Superior temporal gyrus (tissue), 1 donor: Measurements from ENCODE around the gene TSHZ2.
"Not testable (repeated sequence)": the region's sequence is repeated elsewhere in the genome, so short reads cannot be mapped to it uniquely, and the experiment has no call there.

Experiments
- DNase-seq: peaks from one replicate; pipeline ENCODE4 v3.0.0-alpha.2; 2016; ENCODE audit errors: extremely low spot score

The TSHZ2 gene

DNA sequence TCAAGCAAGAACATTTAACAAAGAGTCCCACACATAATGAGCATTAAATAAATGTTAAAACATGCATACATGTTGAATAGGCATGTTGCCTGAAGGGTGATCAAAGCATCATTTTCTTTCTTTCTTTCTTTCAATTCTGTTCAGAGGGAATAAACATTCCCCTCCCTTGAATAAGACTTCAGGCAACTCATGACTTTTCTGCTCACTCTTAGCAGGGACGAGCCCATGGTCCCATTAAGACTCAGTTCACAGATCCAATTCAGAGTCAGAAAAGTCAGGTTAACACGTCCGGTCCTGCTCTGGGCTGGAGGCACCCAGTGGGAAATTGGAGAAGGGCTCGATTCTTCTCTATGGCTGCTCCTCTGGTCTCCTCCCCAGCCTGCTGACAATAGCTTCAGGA, 439.7 kb downstream of the TSHZ2 start:
- DNase-seq: no peak

DNA sequence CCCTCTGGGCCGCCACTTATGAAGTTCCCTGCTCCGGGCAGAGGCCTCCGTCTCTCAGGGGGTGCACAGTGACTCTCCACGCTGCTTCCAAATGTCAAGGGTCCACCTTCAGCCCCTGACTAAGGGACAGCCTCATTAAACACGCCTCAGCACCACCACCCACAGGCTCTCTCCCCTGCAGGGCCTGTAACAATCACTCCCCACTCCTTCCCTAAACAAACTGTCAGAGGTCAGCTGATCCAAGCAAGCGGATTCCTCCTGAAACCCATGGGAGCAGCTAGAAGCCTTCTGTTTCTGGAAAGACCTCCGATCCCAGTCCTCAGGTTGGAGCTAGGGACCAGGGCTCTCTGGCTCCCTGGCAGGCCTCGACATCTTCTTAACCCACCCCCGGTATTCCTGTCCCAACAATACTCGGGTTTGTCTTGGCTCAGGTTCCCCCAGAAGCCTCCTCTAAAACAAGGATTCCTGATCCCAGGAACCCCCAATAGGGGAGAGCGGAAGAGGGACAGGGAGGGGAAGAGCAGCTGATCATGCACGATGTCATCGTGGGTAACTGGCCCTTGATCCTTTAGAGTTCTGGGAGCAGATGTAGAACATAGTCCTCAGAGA, 440.5 kb downstream of the TSHZ2 start:
- no peak for DNase-seq

DNA sequence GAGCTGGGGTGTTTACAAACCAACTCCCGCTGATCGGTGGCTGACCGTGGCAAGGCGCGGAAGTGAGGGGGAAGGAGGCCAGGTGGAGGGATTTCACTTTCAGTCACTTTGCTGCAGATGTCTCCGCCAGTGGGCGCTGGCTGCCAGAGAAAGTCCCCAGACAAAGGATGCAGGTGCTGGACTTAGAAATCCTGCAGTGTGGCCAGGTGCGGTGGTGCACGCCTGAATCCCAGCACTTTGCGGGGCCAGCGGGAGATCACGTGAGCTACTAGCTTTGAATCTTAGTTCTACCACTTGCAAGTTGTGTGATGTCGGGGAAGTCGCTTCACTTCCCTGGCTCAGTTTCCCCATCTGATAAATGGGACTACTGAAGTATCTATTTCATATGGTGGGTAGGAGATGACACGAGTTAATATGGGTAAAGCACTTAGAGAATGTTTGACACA, 441.1 kb downstream of the TSHZ2 start:
- DNase-seq: no peak

DNA sequence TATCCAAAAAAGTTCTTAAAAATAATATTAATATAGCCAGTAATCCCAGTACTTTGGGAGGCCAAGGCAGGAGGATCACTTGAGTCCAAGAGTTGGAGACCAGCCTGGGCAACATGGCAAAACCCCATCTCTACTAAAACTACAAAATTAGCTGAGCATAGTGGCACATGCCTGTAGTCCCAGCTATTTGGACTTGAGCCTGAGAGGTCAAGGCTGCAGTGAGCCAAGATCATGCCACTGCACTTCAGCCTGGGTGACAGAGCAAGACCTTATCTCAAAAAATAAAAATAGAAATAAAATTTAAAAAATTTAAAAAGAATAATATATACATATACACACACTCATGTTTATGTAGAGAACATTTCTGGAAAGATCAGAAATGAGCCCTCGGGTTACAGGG, 441.7 kb downstream of the TSHZ2 start:
- not testable (repeated sequence) for DNase-seq

DNA sequence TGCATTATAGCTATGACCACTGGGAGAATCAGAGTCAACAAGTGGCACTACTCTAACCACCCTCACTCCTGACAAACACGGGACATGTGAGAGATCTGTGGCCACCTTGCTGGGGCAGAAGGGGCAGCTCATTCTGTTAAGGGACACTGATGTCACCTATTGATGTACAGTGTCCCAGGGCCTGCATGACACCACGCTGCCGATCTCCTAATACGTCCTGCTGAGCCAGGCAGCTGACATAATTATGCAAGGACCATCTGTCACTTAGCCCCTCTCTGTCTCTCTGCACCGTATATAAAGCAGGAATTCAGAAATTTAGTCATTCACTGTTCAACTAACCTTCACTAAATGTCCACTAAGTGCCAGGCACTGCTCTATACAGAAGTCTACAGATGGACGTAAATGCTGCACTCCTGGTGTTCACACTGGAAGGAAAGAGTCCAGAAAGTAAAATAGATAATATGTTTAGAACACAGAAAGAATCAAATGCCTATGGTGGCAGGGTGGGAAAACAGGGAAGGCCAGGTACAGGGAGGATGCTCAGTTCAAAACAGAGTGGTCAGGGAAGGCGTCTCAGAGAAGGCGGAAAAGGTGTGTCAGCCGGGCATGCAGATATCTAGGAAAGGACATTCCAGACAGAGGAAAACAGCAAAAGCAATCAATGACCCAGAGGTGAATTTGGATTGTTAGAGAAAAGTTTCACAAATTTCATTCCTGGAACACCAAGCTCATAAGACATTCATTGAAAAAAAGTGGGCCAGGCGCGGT, 447.7 kb downstream of the TSHZ2 start:
- DNase-seq: no peak

DNA sequence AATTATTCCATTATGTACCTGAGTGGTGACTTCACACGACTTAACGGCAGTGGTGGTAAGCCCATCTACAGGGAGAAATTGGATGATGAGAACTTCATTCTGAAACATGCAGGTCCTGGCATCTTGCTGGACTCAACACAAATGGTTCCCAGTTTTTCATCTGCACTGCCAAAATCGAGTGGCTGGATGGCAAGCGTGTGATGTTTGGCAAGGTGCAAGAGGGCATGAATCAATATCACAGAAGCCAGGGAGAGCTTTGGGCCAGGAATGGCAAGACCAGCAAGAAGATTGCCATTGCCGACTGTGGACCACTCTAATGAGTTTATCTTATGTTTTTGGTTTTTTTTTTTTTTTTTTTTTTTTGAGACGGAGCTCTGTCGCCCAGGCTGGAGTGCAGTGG, 449.2 kb downstream of the TSHZ2 start:
- no peak for DNase-seq

DNA sequence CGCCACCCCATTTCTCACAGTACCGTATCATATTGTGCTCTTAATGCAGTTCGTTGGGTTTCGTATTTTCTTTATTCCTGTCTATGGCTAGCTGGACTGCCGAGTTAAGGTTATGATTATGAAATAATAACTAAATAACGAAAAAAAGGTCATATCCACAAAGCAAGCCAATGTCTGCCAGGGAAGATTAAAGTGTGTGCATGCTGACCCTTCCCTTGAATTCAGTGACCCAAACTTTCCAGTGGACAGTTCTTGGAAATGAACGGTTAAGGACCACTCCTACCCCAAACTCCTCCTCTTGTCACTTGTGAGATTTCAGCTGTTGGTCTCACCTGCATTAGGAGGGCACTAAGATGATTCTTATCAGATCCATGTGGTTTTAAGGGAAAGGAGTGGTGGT, 449.9 kb downstream of the TSHZ2 start:
- DNase-seq: no peak

DNA sequence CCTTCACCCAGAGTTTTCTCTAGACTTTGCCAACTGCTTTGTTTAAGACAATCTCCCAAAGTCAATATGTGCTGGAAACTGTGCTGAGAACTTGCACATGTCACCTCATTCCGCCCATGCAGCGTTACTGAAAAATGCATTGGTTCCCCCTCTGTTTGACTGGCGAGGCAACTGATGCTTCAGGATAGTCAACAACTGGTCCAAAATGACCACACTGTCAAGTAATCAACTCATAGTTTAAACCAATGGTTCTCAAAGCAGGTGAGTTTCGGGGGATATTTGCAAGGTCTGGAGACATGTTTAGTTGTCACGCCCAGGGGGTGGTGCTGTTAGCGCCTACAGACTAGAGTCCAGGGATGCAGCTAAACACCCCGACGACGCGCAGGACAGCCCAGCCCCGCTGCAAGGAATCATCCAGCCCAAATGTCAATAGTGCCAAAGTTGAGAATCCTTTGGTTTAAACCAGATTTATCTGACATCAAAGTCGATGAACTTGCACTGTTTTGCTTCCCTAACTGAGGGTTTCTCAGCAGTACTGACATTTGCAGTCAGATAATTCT, 451.5 kb downstream of the TSHZ2 start:
- DNase-seq: no peak

DNA sequence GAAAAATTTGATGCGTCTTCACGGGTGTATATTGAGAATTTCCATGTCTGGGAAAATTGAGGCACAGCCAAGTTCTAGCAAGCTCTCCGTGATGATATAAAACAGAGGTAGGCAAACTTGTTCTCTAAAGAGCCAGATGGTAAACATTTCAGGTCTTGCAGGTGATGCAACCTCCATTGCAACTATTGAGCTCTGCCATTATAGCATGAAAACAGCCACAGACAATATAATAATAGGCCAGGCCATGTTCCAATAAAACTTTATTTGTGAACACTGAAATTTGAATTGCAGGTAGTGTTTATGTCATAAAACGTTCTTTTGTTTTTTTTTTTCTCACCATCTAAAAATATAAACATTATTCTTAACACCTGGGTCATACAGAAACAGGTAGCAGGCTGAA, 453.3 kb downstream of the TSHZ2 start:
- DNase-seq: no peak

DNA sequence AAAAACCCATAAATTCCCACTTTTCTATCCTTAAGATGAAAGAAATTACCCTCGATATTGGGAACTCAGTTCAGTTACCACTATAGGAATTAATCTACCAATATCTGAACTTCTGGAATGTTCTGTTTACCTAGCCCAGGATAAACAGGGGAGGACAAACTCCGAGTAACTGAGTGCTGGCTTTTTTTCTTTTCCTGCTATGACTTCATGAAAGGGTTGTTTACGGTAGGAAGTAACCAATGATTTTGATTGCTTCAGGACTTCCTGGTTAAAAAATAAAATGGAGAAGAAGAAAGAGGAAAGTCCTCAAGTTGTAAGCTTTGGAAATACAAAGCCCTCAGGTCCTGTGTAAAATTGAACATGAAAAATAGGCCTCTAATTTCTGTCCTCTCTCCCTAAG, 453.8 kb downstream of the TSHZ2 start:
- DNase-seq: no peak

DNA sequence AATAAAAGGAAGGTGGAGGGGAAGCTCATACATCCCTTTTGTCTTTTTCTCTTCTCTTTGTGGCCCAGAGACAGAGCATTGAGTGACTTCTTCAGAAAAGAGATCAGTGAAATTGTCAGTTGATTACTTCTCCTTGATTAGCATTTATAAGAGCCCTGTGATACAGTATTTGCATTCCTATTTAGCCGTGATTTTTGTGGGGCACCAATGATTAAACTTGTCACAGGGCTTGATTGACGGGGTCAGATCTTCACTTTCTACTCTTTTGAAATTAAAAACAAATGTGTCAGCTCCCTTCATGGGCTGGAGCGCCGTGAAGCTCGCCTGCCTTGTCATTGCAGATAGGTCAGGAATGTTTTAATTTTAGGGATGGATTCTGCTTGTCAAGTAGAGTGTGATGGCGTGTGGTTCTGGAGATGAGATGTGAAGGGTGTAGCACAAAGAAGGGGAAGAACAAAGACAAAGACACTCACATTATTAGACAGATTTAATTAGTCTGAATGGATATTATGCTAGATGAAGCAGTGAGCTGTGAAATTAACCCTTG, 454.7 kb downstream of the TSHZ2 start:
- DNase-seq: no peak

DNA sequence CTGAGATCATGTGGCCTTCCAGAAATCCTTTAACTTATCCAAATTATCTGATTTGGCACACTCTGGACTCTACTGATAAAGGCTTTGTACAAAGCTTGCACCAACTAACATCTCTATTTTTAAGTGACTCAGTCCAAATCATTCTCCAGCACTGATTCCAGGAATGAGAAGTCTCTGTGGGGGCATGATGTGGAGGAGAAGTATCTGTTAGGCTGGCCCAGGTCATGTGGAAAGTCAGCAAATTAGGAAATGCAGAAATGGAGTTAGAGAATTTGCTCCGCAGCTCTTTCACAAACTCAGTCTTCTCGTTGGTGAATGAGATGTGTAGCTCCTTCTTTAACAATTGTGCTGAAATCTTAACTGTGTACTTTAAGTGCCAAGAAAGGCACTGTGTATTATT, 455.8 kb downstream of the TSHZ2 start:
- no peak for DNase-seq

DNA sequence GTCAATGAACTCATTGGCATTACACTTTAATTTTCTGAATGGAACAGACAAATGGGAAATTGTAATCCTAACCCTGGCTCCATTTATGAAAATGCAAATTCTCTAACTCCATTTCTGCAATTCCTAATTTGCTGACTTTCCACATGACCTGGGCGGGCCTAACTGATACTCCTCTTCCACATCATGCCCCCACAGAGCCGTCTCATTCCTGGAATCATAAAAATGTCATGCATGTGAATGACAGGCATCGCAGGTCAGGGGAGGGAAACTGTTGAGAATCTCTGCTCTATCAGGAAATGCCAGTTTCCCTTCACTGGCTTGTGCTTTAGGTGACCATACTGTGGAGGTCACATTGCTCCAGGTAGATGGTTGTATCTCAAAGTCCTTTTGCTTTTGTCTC, 456.4 kb downstream of the TSHZ2 start:
- DNase-seq: no peak

DNA sequence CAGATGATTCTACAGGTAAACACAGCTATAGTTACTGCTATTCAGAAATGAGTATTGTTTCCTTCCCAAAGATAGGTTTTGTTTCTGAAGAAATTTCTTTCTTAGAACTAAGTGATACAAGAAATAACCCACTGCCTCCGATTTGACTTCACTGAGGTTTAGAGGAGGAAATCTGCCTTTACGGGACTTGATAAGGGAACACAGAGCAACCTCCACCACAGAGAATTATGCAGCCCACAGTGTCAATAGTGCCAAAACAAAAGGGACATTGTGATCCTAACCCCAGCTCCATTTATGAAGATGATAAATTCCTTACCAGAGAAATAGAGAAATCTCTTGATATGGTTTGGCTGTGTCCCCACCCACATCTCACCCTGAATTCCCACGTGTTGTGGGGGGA, 456.8 kb downstream of the TSHZ2 start:
- DNase-seq: no peak

DNA sequence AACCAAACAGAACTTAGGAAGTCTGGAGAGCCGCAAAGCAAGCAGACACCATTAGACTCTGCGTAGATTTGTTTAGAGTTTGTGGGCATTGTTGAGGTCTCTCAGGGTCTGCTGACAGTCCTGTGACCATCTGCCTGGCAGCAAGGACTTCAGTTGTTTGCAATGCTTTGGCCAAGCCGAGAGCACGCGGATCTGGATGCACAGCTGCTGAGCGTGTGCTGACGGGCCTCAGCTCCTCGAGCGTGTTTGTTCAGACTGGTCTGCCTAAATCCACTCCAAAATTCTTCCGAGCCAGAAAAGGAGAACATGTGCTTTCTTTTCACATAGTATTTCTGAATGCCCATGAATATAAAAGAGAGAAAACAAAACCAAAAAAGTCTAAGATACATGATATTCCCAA, 462.5 kb downstream of the TSHZ2 start:
- DNase-seq: no peak

DNA sequence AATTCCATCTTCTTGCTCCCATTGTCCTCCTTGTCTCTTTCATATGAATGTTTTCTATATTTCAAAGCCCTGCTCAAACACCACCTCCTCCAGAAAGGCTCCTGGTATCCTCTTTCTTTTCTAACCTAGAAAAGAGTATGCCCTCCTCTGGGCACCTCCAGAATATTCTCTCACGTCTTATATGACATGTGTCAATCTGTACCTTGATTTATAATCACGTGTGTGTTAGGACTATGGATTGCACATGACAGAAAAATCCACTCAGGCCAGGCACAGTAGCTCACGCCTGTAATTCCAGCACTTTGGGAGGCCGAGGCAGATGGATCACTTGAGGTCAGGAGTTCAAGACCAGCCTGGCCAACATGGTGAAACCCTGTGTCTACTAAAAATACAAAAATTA, 464.8 kb downstream of the TSHZ2 start:
- not testable (repeated sequence) for DNase-seq

DNA sequence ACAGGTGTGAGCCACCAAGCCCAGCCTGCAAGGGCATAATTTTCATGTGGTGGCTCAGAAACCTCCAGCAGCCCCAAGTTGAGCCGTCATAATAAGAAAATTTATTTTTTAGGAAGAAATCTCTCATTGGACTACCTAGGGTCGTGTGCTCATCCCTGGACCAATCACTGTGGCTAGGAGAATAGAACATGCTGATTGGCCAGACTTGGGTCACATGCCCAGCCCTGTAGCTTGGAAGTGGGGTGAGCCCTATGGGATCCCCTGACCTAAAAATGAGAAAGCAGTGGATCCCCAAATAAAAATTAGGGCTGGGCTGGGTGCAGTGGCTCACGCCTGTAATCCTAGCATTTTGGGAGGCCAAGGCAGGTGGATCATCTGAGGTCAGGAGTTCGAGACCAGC, 466.2 kb downstream of the TSHZ2 start:
- DNase-seq: no peak

DNA sequence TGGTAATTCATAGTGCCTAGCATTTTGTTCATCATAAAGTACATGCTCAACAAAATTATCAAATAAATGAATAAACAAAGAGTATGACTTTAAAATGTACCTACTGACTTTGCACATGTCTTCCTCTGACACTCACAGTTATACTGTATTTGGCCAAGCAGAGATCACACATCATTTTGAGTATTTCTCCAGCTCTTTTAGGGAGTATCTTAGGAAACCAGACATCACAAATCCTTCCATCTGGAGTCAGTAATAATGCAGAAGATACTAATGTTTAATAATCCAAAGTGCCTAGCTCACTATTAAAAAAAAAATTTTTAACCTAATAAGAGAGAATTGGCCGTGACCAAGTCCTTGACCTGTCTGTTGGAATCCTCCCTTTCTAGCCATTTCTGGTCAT, 466.9 kb downstream of the TSHZ2 start:
- DNase-seq: no peak

DNA sequence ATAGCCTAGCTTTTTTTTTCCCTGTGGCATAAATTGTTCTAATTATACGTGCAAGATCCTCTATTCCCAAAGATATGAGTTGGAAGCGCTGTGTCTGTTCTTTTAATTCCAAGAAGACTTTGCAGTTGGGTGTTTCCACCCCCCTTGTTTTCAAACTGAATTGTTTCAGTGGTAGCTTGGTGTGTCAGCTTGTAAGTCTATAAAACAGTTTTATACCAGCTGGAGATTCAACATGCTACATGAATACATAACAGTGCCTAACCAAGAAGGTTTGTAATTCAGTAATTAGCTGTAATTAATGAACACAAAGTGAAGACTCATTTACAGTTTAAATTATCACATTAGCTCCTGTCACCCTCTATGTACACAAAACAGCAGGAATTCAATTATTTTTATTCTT, 467.5 kb downstream of the TSHZ2 start:
- DNase-seq: no peak

DNA sequence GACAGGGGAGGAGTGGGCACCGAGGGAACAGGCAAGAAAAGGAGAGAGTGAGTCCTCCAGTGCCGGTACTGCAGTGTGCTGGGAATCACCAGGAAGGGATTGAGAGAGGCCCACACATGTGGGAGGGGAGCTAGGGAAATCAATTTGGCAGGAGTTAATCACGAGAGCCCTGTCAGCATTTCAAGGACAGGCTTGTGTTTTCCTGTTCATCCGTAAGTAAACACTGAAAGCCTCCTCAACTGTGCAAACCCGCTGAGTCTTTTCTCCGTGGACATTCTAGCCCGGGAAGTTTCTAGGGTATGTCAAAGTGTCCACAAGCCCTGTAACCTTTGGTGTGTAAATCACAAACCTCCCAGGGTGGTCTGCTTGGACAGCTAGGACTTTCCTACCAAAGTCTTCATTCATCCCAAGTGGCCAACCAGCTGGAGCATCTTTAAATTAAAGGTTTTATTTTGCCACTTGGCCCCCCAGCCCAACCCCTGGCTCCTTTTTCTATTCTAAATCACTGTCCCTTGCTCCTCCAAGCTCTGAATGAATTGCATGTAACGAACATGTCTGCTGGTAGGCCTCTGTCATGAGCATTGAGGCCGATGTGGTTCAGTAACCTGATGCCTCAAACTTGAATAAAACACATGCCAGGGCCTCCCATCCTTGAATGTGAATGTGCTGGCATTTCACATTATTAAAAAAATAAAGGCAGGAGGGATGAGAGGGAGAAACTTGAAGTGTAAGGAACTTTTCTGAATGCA, 472.4 kb downstream of the TSHZ2 start:
- DNase-seq: no peak

DNA sequence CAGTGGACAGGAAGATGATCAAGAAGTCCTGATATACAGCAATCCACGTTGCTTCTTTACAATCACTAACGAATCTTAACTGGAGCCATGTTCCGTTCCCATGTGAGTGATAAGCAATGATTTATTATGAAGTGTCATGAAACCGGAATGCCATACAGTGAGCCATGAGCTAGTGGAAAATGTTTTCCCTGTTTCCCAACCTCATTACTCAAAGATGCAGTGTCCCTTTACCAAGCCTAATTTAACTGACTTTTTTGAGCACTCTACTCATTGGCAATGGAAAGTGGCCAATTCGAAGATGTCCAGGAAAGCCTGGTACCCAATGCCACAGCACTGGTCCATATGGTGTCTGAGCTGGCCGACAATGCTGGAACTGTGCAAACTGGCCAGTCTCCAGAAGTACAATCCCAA, 473.2 kb downstream of the TSHZ2 start:
- DNase-seq: no peak

DNA sequence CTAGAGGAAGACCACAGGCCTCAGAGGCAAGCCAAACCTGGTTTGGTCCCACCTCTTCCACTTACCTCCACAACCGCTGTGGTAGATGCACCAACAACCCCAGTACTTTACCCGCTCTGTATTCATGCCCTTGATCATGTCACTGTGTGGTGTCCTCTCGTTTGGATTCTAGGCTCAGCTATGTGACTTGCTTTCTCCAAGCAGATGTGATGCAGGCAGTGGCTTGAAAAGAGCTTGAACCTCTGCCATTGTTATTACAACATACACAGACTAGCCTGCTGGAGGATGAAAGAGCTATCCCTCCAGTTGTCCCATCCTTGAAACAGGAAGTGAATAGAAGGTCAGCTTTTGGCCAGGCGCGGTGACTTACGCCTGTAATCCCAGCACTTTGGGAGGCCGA, 473.8 kb downstream of the TSHZ2 start:
- no peak for DNase-seq
